Epithelial cell of esophagus (primary cell): ENCODE results near the gene GMPR2.

ENCODE experiments used
- DNase-seq: peaks from one replicate; pipeline ENCODE4 v3.0.0; 2010; ENCODE audit warnings: low read depth
- H3K4me3 ChIP-seq: 2 replicates; pipeline ENCODE4 v1.5.1; 2011; ENCODE audit warnings: mild to moderate bottlenecking, low read length, control low read depth
- TF ChIP-seq, protein P1 (sequence below): IDR thresholded peaks from 2 replicates; pipeline ENCODE4 v1.5.1; 2011; ENCODE audit warnings: low read depth, mild to moderate bottlenecking, low read length, control low read depth, inconsistent platforms; ENCODE audit not compliant: insufficient read depth; ENCODE audit errors: missing control alignments

Gene GMPR2

DNA sequence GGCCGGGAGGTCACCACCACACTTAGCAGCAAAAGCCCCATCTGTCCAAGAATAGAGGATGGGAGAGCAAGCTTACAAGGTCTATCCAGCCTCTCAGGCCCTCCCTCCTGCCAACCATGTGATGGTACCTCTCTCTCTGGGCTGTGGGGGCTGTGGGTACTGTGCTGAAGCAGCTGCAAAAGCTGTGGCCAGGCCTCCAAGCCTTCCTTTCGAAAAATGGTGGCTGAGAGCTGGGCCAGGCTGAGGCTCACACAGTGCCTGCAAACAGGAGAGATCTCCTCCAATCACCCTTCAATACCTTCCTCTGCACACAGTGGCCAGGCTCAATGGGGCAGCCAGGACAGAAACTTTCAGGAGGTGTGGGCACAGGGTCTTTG, 45.2 kb upstream of the GMPR2 start:
- TF ChIP-seq, protein P1, sequence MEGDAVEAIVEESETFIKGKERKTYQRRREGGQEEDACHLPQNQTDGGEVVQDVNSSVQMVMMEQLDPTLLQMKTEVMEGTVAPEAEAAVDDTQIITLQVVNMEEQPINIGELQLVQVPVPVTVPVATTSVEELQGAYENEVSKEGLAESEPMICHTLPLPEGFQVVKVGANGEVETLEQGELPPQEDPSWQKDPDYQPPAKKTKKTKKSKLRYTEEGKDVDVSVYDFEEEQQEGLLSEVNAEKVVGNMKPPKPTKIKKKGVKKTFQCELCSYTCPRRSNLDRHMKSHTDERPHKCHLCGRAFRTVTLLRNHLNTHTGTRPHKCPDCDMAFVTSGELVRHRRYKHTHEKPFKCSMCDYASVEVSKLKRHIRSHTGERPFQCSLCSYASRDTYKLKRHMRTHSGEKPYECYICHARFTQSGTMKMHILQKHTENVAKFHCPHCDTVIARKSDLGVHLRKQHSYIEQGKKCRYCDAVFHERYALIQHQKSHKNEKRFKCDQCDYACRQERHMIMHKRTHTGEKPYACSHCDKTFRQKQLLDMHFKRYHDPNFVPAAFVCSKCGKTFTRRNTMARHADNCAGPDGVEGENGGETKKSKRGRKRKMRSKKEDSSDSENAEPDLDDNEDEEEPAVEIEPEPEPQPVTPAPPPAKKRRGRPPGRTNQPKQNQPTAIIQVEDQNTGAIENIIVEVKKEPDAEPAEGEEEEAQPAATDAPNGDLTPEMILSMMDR, result no peak
- DNase-seq, result no peak
- peak overlapping the region; percentile 85 for H3K4me3 ChIP-seq

GRCh38 chr14:24188251-24189058, 44.3 kb upstream of the GMPR2 start, which contains the start of gene IPO4:
Gene IPO4, minus strand, starts transcription at chr14:24188816. Its CDS starts 29 bp downstream, at chr14:24188787.
- TF ChIP-seq, protein P1, result no peak
- peak; percentile 98 for DNase-seq
- H3K4me3 ChIP-seq, result peak within 1 kb of the TSS; percentile 85

GRCh38 chr14:24189059-24189375, 43.7 kb upstream of the GMPR2 start:
- peak overlapping the region; percentile 85 for H3K4me3 ChIP-seq
- TF ChIP-seq, protein P1, result no peak
- DNase-seq, result no peak

GRCh38 chr14:24189460-24189859, 43.3 kb upstream of the GMPR2 start:
- H3K4me3 ChIP-seq, result no peak overlapping the region
- TF ChIP-seq, protein P1, result no peak
- DNase-seq, result no peak

DNA sequence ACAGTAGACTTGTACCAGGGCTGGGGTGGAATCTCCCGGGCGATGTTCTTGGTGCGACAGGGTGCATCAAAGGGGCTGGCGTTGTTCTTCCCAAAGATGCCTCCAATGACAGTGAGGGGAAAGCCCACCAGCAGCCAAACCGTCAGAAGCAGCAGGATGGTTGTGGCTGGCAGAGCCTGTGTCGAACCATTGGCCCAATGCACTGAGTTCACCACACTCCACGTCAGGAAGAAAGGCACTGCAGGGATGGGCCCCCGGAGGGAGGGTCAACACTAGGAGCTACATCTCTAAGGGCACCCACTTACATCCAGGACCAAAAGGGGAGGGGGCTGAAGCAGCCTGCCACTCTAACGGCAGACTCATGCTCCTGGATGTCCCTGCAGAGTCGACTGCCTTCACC, 42.3 kb upstream of the GMPR2 start:
- TF ChIP-seq, protein P1, result no peak
- no peak overlapping the region for H3K4me3 ChIP-seq
- no peak for DNase-seq

- H3K4me3 ChIP-seq, result no peak overlapping the region
- TF ChIP-seq, protein P1, result no peak
- no peak for DNase-seq
Observed at GRCh38 chr14:24192933-24193332, 39.8 kb upstream of the GMPR2 start.

GRCh38 chr14:24194186-24194872, 38.4 kb upstream of the GMPR2 start:
- TF ChIP-seq, protein P1, result no peak
- peak overlapping the region; percentile 92 for H3K4me3 ChIP-seq

More at GRCh38 chr14:24194186-24194872, 38.4 kb upstream of the GMPR2 start:
- no peak for DNase-seq
